Prostate gland (tissue), 2 donors: ENCODE data around the gene ZC3H18. TPM values are rescaled to one million over a fixed set of nuclear protein-coding genes. Genes with fewer than 3 reads are reported as not detected.

Experiments
- DNase-seq: peaks from one replicate; pipeline ENCODE4 v3.0.0-alpha.2; 2019; ENCODE audit warnings: low spot score
- H3K27ac ChIP-seq, 2 donors: fragments of 200-600 bp; sonication (generic); 2 replicates each; pipeline ENCODE4 v1.5.1; 2017 to 2019
- H3K27me3 ChIP-seq: fragments of 200-600 bp; sonication (generic); replicated peaks from 2 replicates; pipeline ENCODE4 v1.5.1; 2019; ENCODE audit not compliant: insufficient read depth
- H3K36me3 ChIP-seq, 2 donors: fragments of 200-600 bp; sonication (generic); 1 replicate in 1 of 2; 2 replicates in 1 of 2; pipeline versions ENCODE4 v1.5.1 to v1.8.1; 2017 to 2019
- H3K4me1 ChIP-seq: fragments of 200-600 bp; sonication (generic); replicated peaks from 2 replicates; pipeline ENCODE4 v1.5.1; 2019
- H3K4me3 ChIP-seq, 2 donors: fragments of 200-600 bp; sonication (generic); 2 replicates each; pipeline ENCODE4 v1.5.1; 2017 to 2019
- H3K9me3 ChIP-seq: fragments of 200-600 bp; sonication (generic); 2 replicates; pipeline ENCODE4 v1.5.1; 2017
- POLR2A ChIP-seq: fragments of 450-650 bp; IDR thresholded peaks from one replicate; pipeline ENCODE4 v1.6.1; 2016; ENCODE audit warnings: antibody characterized with exemption, mild to moderate bottlenecking
- POLR2AphosphoS5 ChIP-seq: sonication (generic); formaldehyde crosslinking; IDR thresholded peaks from one replicate; pipeline ENCODE4 v1.6.1; 2017; ENCODE audit warnings: antibody characterized with exemption
- WGBS: methylation state at CpG from one replicate; pipeline ENCODE4 v1.1.5; 2018; 5-methylcytosine and 5-hydroxymethylcytosine counted together
- intact Hi-C: fragments of 100-400 bp; cut with DNase I; formaldehyde crosslinking; loops from one replicate; pipeline ENCODE4 v1.14.2; 2022
- total RNA-seq, 2 donors: library from RNA; depleted of rRNA; stranded (reverse); fragments of >200 nt; gene quantifications; one replicate each; pipeline ENCODE4 v1.1.0, GENCODE V29; 2016
- TF ChIP-seq, protein P1 (sequence below), 4 experiments: fragments of 200-600 bp in 2 of 4; fragments of 450-650 bp in 2 of 4; sonication (generic) in 2 of 4; IDR thresholded peaks; 1 replicate in 3 of 4; 2 replicates in 1 of 4; pipeline ENCODE4 v1.5.1; 2016 to 2019; ENCODE audit warnings: antibody characterized with exemption in 4 of 4, mild to moderate bottlenecking in 2 of 4, moderate library complexity in 2 of 4

Gene ZC3H18
- total RNA-seq, 2 donors from 2014 or later: 26.7 to 50.7 TPM

DNA sequence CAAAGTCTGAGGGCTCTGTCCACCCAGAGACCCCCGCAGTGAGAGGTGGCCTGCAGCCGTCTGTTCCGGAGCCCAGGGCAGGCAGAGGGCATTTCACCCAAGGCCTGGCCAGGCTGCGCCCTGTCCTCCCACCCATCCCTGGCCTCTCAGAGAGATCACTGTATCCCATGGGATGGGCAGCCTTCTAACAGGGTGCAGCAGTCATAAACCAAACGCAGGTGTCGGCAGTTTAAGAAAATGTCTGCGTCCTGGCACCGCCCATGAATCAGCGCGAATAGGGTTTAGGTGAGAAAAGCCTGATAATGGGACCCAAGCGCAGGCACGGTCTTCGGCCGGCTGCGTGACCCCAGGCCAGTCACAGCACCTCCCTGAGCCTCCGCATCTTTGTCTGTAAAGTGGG lies 75.3 kb downstream of the ZC3H18 start:
- no peak for TF ChIP-seq POLR2AphosphoS5
- intact Hi-C loops: no loop called here
- Histone ChIP-seq H3K4me3 (no peak overlapping the region), H3K4me1 (no peaks in the 10 kb centered on the region), H3K27ac (no peak overlapping the region), H3K9me3 (no peaks in the 10 kb centered on the region), H3K36me3 (no peaks in the 10 kb centered on the region), H3K27me3 (peaks cover 4% of the 10 kb centered on the region)
- DNase-seq: no peak
- WGBS: 90% methylated on average over 16 of the region's 16 CpGs

DNA sequence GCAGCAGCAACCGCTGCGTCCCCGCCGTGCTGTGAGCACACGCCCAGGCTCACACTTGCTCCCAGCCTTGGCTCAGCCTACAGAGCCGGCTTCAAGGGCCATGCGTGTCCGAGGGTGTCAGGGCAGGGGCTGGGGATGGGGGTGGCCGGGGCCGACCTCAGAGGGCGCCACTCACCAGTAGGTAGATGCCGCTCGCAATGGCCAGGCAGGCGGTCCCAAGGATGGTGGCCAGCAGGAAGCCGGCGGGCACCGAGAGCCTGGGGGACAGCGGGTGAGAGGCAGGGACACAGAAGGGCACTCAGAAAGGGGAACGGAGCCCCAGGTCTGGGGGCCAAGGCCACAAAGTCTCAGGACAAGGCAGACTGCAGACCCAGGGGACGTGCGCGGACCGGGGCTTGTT lies 75.7 kb downstream of the ZC3H18 start:
- intact Hi-C loops: no loop called here
- Histone ChIP-seq H3K27ac (no peak overlapping the region), H3K4me3 (no peak overlapping the region), H3K9me3 (no peaks in the 10 kb centered on the region), H3K27me3 (no peaks in the 10 kb centered on the region), H3K36me3 (no peaks in the 10 kb centered on the region), H3K4me1 (no peaks in the 10 kb centered on the region)
- TF ChIP-seq, protein P1, sequence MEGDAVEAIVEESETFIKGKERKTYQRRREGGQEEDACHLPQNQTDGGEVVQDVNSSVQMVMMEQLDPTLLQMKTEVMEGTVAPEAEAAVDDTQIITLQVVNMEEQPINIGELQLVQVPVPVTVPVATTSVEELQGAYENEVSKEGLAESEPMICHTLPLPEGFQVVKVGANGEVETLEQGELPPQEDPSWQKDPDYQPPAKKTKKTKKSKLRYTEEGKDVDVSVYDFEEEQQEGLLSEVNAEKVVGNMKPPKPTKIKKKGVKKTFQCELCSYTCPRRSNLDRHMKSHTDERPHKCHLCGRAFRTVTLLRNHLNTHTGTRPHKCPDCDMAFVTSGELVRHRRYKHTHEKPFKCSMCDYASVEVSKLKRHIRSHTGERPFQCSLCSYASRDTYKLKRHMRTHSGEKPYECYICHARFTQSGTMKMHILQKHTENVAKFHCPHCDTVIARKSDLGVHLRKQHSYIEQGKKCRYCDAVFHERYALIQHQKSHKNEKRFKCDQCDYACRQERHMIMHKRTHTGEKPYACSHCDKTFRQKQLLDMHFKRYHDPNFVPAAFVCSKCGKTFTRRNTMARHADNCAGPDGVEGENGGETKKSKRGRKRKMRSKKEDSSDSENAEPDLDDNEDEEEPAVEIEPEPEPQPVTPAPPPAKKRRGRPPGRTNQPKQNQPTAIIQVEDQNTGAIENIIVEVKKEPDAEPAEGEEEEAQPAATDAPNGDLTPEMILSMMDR (IDR thresholded peaks at IDR 0.05): no peak
- TF ChIP-seq POLR2A (no peak), POLR2AphosphoS5 (no peak)
- DNase-seq: no peak
- WGBS: 90% methylated on average over 23 of the region's 23 CpGs

DNA sequence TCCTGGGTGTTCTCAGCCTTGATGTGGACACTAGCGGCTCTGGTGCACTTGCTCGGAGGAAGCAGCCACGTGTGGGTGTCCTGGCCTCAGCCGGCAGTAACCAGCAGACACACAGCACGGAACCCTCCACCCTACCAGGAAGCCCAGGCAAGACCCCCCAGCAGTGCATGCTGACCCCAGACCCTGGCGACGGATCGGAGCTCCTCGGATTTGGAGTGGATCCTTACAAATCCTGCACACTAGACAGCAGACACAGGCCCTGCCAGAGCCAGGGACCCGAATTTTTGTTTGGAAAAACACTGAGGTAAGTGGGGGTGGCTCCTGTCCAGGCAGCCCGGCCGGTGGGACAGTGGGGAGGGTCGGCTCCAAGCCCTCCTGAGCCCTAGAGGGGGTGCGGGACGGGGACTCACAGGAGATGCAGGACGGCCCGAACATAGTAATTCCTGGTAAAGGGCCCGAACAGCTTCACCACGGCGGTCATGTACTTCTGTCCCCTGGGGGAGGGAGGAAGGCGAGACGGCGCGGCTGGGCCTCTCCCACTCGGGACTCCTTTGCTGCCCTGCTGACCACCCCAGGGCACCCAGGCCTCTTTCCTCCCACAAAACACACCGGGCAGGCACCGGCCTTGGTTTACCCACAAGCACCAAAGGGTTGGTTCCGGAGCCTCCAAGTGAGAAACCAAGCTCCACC lies 76.3 kb downstream of the ZC3H18 start:
- TF ChIP-seq, protein P1 (IDR thresholded peaks at IDR 0.05): no peak
- TF ChIP-seq POLR2A (no peak), POLR2AphosphoS5 (no peak)
- Histone ChIP-seq H3K4me1 (no peaks in the 10 kb centered on the region), H3K36me3 (no peaks in the 10 kb centered on the region), H3K4me3 (no peak overlapping the region), H3K27ac (no peak overlapping the region), H3K9me3 (no peaks in the 10 kb centered on the region), H3K27me3 (no peaks in the 10 kb centered on the region)
- 89% methylated on average over 28 of the region's 28 CpGs for WGBS
- intact Hi-C loops: no loop called here
- DNase-seq: no peak

DNA sequence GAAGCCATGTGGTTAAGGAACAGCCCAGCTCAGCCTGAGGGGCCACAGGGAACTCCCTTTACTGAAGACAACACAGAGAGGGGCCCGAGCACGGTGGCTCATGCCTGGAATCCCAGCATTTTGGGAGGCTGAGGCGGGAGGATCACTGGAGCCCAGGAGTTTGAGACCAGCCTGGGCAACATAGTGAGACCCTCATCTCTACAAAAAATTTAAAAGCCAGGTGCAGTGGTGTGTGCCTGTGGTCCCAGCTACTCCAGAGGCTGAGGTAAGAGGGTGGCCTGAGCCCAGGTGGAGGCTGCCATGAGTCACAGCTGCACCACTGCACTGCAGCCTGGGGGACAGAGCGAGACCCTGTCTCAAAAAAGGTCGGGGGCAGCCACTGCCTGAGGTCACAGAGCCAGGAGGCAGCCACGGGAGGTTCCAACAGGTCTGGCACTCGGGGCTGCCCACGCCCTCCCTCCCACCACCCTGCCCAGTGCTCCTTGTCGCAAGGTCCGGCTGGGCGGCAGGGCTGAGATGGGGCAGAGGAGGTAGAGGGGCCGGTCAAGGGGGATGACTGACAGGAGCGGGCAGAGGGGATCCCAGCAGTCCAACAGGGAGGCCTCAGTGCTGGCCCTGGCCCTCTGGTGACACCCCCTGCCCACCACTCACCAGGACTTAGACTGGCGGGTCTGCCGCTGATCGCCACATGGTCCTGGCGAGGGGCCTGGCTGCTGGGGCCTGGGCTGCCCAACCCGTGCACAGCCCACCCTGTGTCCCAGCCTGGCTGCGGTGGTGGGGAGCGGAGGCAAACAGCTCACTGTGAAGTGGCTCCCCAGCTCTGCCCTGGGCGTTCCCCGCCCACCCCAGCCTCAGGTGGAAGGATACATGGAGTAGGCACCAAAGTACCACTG lies 77.2 kb downstream of the ZC3H18 start:
- TF ChIP-seq, protein P1 (IDR thresholded peaks at IDR 0.05): no peak
- TF ChIP-seq POLR2AphosphoS5: no peak
- TF ChIP-seq POLR2A: no peak
- Histone ChIP-seq H3K27me3 (no peaks in the 10 kb centered on the region), H3K27ac (no peak overlapping the region), H3K9me3 (no peaks in the 10 kb centered on the region), H3K4me1 (no peaks in the 10 kb centered on the region), H3K4me3 (no peak overlapping the region), H3K36me3 (no peaks in the 10 kb centered on the region)
- intact Hi-C loops: no loop called here
- WGBS: 91% methylated on average over 22 of the region's 22 CpGs
- no peak for DNase-seq

DNA sequence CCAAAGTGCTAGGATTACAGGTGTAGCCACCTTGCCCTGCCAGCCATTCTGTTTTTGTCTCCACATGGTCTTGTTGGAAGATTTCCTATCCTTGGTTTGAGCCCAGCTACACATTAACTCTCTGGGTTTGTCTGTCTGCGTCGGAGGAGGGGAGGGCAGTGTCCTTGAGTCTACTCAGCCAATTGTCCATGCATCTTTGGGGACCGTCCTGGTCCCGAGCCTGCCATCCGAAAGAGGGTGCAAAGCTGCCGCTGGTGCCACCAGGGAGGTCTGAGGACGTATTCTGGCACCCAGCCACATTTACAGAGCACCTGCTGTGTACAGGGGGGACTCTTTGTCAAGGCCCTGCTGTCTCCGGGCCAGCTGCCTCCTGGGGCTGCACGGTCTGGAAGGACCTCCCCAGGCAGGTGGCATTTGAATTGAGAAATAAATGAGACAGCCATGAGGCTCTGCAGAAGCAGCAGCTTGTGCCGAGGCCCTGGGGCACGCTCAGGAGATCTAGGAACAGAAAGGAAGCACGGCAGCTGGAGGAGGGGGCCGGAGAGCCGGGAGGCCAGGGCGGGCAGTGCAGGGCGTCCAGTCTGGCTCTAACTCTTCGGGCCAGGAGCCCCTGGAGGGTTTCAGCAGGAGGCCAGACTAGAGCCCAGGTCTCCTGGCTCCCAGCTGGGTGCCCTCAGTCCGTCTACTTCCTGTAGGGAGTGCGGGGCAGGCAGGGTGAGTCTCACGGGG lies 79.2 kb downstream of the ZC3H18 start:
- TF ChIP-seq, protein P1 (IDR thresholded peaks at IDR 0.05): no peak
- TF ChIP-seq POLR2AphosphoS5 (no peak), POLR2A (no peak)
- Histone ChIP-seq H3K9me3 (no peaks in the 10 kb centered on the region), H3K27ac (no peak overlapping the region), H3K4me1 (no peaks in the 10 kb centered on the region), H3K36me3 (peaks cover 0 to under 1% of the 10 kb centered on the region in 2 donors), H3K27me3 (no peaks in the 10 kb centered on the region), H3K4me3 (no peak overlapping the region)
- DNase-seq: no peak
- intact Hi-C loops: no loop called here
- WGBS: 81% methylated on average over 18 of the region's 20 CpGs
